Measurements from ENCODE around the gene GATAD2A. TPM values are rescaled to one million over a fixed set of nuclear protein-coding genes. Genes with fewer than 3 reads are reported as not detected.

The GATAD2A gene
- total and polyA plus RNA-seq, 2 of the 8 experiments (the other 6 are each of a cell fraction or from before 2014, with no cell fraction given): 38.4 to 205 TPM

DNA sequence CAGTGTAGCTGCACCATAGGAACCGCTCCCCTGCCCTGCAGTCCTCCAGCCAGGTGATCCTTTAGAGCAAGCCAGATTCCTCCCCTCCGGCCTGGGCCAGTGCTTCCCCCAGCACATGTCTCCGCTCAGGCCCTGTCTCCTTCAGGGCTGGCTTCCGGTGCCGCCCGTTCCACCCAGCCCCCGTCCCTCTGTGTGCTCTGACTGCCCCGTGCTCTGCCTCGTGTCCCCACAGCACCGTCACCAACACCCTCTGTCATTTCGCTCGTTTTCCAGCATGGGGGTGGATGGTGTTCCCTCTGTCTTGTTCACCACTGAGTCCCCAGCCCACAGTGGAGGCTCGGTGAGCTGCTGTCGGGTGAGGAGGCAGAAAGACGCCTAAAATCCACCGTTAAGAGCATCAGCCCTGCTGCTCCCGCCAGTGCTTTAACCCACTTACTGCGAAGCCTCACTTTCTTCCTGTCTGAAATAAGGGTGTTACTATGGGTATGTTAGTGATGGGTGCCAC, 55.3 kb downstream of the GATAD2A start:
- Histone ChIP-seq H3K4me3 (ENCODE audit: extremely low read depth in 1 of 4, insufficient read depth in 2 of 4, low read depth in 3 of 4, low read length in 4 of 4) (no peak overlapping the region), H2BK120ac (replicated peaks; ENCODE audit: low read depth, low read length) (no peak overlapping the region), H3K4me1 (replicated peaks in 1 of 4; ENCODE audit: control insufficient read depth in 3 of 4, insufficient read depth in 4 of 4, low read length in 3 of 4) (peaks cover 38 to 58% (median 50%) of the 10 kb centered on the region in 4 experiments), H3K79me1 (ENCODE audit: low read depth, low read length) (peaks cover 39% of the 10 kb centered on the region), H3K4ac (replicated peaks; ENCODE audit: insufficient read length, low read depth, low read length) (no peak overlapping the region), H3K23ac (ENCODE audit: insufficient read length) (no peak overlapping the region), H4K91ac (replicated peaks; ENCODE audit: insufficient read length, low read length) (peak overlapping the region; percentile 36), H2AFZ (ENCODE audit: low read length) (no peak overlapping the region), H3K36me3 (ENCODE audit: control insufficient read depth in 2 of 4, insufficient read depth in 4 of 4, low read length in 3 of 4) (peaks cover 6 to 10% (median 7%) of the 10 kb centered on the region in 4 experiments; a peak in 6 of 8 replicates), H3K18ac (ENCODE audit: extremely low read depth, low read length) (peak overlapping the region; percentile 56; the same call in 1 of the 2 replicates), H2BK15ac (ENCODE audit: low read length) (peak overlapping the region; percentile 54; the same call in 1 of the 2 replicates), H3K27ac (ENCODE audit: low read depth, low read length) (no peak overlapping the region; the same call in 1 of the 2 replicates), H3K9ac (replicated peaks in 1 of 4; ENCODE audit: extremely low read depth in 1 of 4, low read depth in 3 of 4, low read length in 3 of 4) (peak overlapping the region in 2 of 4 experiments; percentile 34 to 41; a peak in 3 of 7 replicates), H2BK12ac (ENCODE audit: low read depth, low read length) (peak overlapping the region; percentile 94), H2BK20ac (ENCODE audit: low read length) (0 out of 2 replicates have a peak overlapping the region, but pooled peaks have one; percentile 3), H3K4me2 (ENCODE audit: insufficient read depth in 1 of 2, low read depth in 2 of 2, low read length in 2 of 2) (peak overlapping the region; percentile 44 to 69; a peak in 2 of 4 replicates), H3K56ac (replicated peaks; ENCODE audit: insufficient read length, low read depth, low read length) (no peak overlapping the region), H3K27me3 (replicated peaks in 1 of 4; ENCODE audit: control insufficient read depth in 3 of 4, extremely low read depth in 1 of 4, insufficient read depth in 3 of 4, low read length in 3 of 4) (no peaks in the 10 kb centered on the region; a peak in 1 of 7 replicates), H4K5ac (ENCODE audit: insufficient read length, low read depth, low read length) (no peak overlapping the region), H3K79me2 (ENCODE audit: control insufficient read depth in 1 of 2, insufficient read depth in 2 of 2, low read length in 2 of 2) (peaks cover 21 to 92% of the 10 kb centered on the region in 2 experiments), H3K23me2 (ENCODE audit: low read depth, low read length) (peaks cover 2% of the 10 kb centered on the region; the same call in 1 of the 2 replicates), H2BK5ac (ENCODE audit: low read depth, low read length) (peak overlapping the region; percentile 82), H4K20me1 (replicated peaks in 1 of 2; ENCODE audit: control insufficient read depth in 1 of 2, insufficient read depth in 2 of 2, low read length in 2 of 2) (peaks cover 44 to 54% of the 10 kb centered on the region in 2 experiments), H3K9me3 (ENCODE audit: insufficient read depth in 2 of 2, low read depth in 1 of 2, low read length in 1 of 2) (no peaks in the 10 kb centered on the region), H2AK5ac (ENCODE audit: low read depth, low read length) (peak overlapping the region; percentile 10; the same call in 1 of the 2 replicates), H3K14ac (ENCODE audit: insufficient read length) (no peak overlapping the region), H4K8ac (ENCODE audit: extremely low read depth, insufficient read depth, low read length) (peak overlapping the region; percentile 37; the same call in 1 of the 2 replicates)
- 60% methylated on average over 18 of the region's 18 CpGs; no CpG with 5 or more reads in 1 of the 2 experiments for WGBS, 2 experiments (ENCODE audit: extremely low coverage in 1 of 2, insufficient coverage in 1 of 2, insufficient read length in 1 of 2, insufficient replicate concordance in 2 of 2, low coverage in 1 of 2, low lambda C conversion rate in 2 of 2, missing lambda C conversion rate in 1 of 2)
- CTCF ChIA-PET (ENCODE audit: partially characterized antibody): interaction anchor here (0.8 to 2.0 kb wide), 5 partner anchors 15 to 94 kb away, joined by 3 to 11 read pairs (median 6); no protein-coding TSS in a partner anchor
- no peak for DNase-seq (ENCODE audit: low read depth in 1 of 2, low spot score in 2 of 2)
- FAIRE-seq: no peak
- POLR2A ChIA-PET (ENCODE audit: partially characterized antibody): interaction anchor here (0.7 to 1.0 kb wide), 2 partner anchors 13 to 22 kb away, joined by 3 read pairs; no protein-coding TSS in a partner anchor
- TF ChIP-seq, protein P1, sequence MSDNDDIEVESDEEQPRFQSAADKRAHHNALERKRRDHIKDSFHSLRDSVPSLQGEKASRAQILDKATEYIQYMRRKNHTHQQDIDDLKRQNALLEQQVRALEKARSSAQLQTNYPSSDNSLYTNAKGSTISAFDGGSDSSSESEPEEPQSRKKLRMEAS (IDR thresholded peaks at IDR 0.05): peak; percentile 83
- no peak for TF ChIP-seq CHD1 (IDR thresholded peaks at IDR 0.05; ENCODE audit: low read depth, low read length)
- TF ChIP-seq, protein P2, sequence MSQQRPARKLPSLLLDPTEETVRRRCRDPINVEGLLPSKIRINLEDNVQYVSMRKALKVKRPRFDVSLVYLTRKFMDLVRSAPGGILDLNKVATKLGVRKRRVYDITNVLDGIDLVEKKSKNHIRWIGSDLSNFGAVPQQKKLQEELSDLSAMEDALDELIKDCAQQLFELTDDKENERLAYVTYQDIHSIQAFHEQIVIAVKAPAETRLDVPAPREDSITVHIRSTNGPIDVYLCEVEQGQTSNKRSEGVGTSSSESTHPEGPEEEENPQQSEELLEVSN (IDR thresholded peaks at IDR 0.05): peak; percentile 31; the same call in 1 of the 2 replicates

Data from H1 (cell line).